ENCODE results near the gene AEBP2.

Gene AEBP2

GRCh38 chr12:19489168-19489567 is 49.9 kb downstream of the AEBP2 start:
- H3K4me3 ChIP-seq (ENCODE audit: low read length), result no peak overlapping the region
- TF ChIP-seq ZNF274 (IDR thresholded peaks at IDR 0.05; ENCODE audit: low read depth, low read length), result no peak

- no peak for TF ChIP-seq ZNF274 (IDR thresholded peaks at IDR 0.05; ENCODE audit: low read depth, low read length)
- no peak overlapping the region for H3K4me3 ChIP-seq (ENCODE audit: low read length)
Observed at GRCh38 chr12:19490908-19491307, 51.6 kb downstream of the AEBP2 start.

- no peak overlapping the region for H3K4me3 ChIP-seq (ENCODE audit: low read length)
- no peak for TF ChIP-seq ZNF274 (IDR thresholded peaks at IDR 0.05; ENCODE audit: low read depth, low read length)
Observed at GRCh38 chr12:19491863-19492262, 52.6 kb downstream of the AEBP2 start.

- no peak overlapping the region for H3K4me3 ChIP-seq (ENCODE audit: low read length)
- TF ChIP-seq ZNF274 (IDR thresholded peaks at IDR 0.05; ENCODE audit: low read depth, low read length), result no peak
Observed at GRCh38 chr12:19496219-19496878, 57.1 kb downstream of the AEBP2 start.

GRCh38 chr12:19498099-19498498 is 58.8 kb downstream of the AEBP2 start:
- no peak overlapping the region for H3K4me3 ChIP-seq (ENCODE audit: low read length)
- no peak for TF ChIP-seq ZNF274 (IDR thresholded peaks at IDR 0.05; ENCODE audit: low read depth, low read length)

GRCh38 chr12:19499030-19499429 is 59.7 kb downstream of the AEBP2 start:
- TF ChIP-seq ZNF274 (IDR thresholded peaks at IDR 0.05; ENCODE audit: low read depth, low read length), result no peak
- H3K4me3 ChIP-seq (ENCODE audit: low read length), result no peak overlapping the region

GRCh38 chr12:19506497-19506896 is 67.2 kb downstream of the AEBP2 start:
- H3K4me3 ChIP-seq (ENCODE audit: low read length), result no peak overlapping the region
- no peak for TF ChIP-seq ZNF274 (IDR thresholded peaks at IDR 0.05; ENCODE audit: low read depth, low read length)

- no peak for TF ChIP-seq ZNF274 (IDR thresholded peaks at IDR 0.05; ENCODE audit: low read depth, low read length)
- H3K4me3 ChIP-seq (ENCODE audit: low read length), result no peak overlapping the region
Observed at GRCh38 chr12:19507823-19508222, 68.5 kb downstream of the AEBP2 start.

GRCh38 chr12:19510461-19510860 is 71.2 kb downstream of the AEBP2 start:
- no peak overlapping the region for H3K4me3 ChIP-seq (ENCODE audit: low read length)
- no peak for TF ChIP-seq ZNF274 (IDR thresholded peaks at IDR 0.05; ENCODE audit: low read depth, low read length)

GRCh38 chr12:19515179-19515578 is 75.9 kb downstream of the AEBP2 start:
- TF ChIP-seq ZNF274 (IDR thresholded peaks at IDR 0.05; ENCODE audit: low read depth, low read length), result no peak
- no peak overlapping the region for H3K4me3 ChIP-seq (ENCODE audit: low read length)

GRCh38 chr12:19517583-19517982 is 78.3 kb downstream of the AEBP2 start:
- H3K4me3 ChIP-seq (ENCODE audit: low read length), result no peak overlapping the region

GRCh38 chr12:19518209-19518608 is 78.9 kb downstream of the AEBP2 start:
- no peak for TF ChIP-seq ZNF274 (IDR thresholded peaks at IDR 0.05; ENCODE audit: low read depth, low read length)
- H3K4me3 ChIP-seq (ENCODE audit: low read length), result no peak overlapping the region

More at GRCh38 chr12:19517583-19517982, 78.3 kb downstream of the AEBP2 start:
- no peak for TF ChIP-seq ZNF274 (IDR thresholded peaks at IDR 0.05; ENCODE audit: low read depth, low read length)

- H3K4me3 ChIP-seq (ENCODE audit: low read length), result no peak overlapping the region
- TF ChIP-seq ZNF274 (IDR thresholded peaks at IDR 0.05; ENCODE audit: low read depth, low read length), result no peak
Observed at GRCh38 chr12:19520646-19521415, 81.5 kb downstream of the AEBP2 start.

- TF ChIP-seq ZNF274 (IDR thresholded peaks at IDR 0.05; ENCODE audit: low read depth, low read length), result no peak
- H3K4me3 ChIP-seq (ENCODE audit: low read length), result no peak overlapping the region
Observed at GRCh38 chr12:19525274-19525673, 86.0 kb downstream of the AEBP2 start.

- no peak overlapping the region for H3K4me3 ChIP-seq (ENCODE audit: low read length)
- no peak for TF ChIP-seq ZNF274 (IDR thresholded peaks at IDR 0.05; ENCODE audit: low read depth, low read length)
Observed at GRCh38 chr12:19527866-19528265, 88.6 kb downstream of the AEBP2 start.

Measured in GM08714 (cell line).